HL-60 (cell line): ENCODE measurements around the gene ASCC3.

Source experiments
- DNase-seq, 2 experiments: peaks; one replicate each; pipeline ENCODE4 v3.0.0-alpha.2; 2010 to 2020; ENCODE audit warnings: low read depth in 1 of 2, low spot score in 1 of 2
- H3K27ac ChIP-seq: fragments of 250-450 bp; sonication (Bioruptor Pico); replicated peaks from 2 replicates; pipeline ENCODE4 v1.5.1; 2020; ENCODE audit warnings: mild to moderate bottlenecking, moderate library complexity
- H3K27me3 ChIP-seq: fragments of 250-450 bp; sonication (Bioruptor Pico); 2 replicates; pipeline ENCODE4 v1.5.1; 2021; ENCODE audit warnings: mild to moderate bottlenecking, moderate library complexity; ENCODE audit not compliant: insufficient read depth, poor library complexity, severe bottlenecking
- H3K4me3 ChIP-seq: replicated peaks from 2 replicates; pipeline ENCODE4 v1.5.1; 2011; ENCODE audit warnings: mild to moderate bottlenecking, control low read depth, low read length; ENCODE audit not compliant: insufficient read depth
- GABPA ChIP-seq: IDR thresholded peaks from 2 replicates; pipeline ENCODE4 v1.6.1; 2012; ENCODE audit warnings: low read depth
- POLR2AphosphoS5 ChIP-seq: IDR thresholded peaks from 2 replicates; pipeline ENCODE4 v1.6.1; 2012; ENCODE audit warnings: low read depth
- SPI1 ChIP-seq: IDR thresholded peaks from 2 replicates; pipeline ENCODE4 v1.6.1; 2012; ENCODE audit warnings: low read depth, mild to moderate bottlenecking, borderline replicate concordance
- TF ChIP-seq, protein P1 (sequence below): IDR thresholded peaks from 2 replicates; pipeline ENCODE4 v1.6.1; 2012; ENCODE audit warnings: low read depth; ENCODE audit not compliant: insufficient replicate concordance
- TF ChIP-seq, protein P2 (sequence below): IDR thresholded peaks from one replicate; pipeline ENCODE4 v1.5.1; 2011; ENCODE audit warnings: low read length, control low read depth, inconsistent platforms; ENCODE audit not compliant: insufficient read depth

ASCC3 gene

GRCh38 chr6:100846276-100846675 lies 34.9 kb downstream of the ASCC3 start:
- DNase-seq, result no peak
- H3K4me3 ChIP-seq, result no peak overlapping the region
- TF ChIP-seq, protein P1, sequence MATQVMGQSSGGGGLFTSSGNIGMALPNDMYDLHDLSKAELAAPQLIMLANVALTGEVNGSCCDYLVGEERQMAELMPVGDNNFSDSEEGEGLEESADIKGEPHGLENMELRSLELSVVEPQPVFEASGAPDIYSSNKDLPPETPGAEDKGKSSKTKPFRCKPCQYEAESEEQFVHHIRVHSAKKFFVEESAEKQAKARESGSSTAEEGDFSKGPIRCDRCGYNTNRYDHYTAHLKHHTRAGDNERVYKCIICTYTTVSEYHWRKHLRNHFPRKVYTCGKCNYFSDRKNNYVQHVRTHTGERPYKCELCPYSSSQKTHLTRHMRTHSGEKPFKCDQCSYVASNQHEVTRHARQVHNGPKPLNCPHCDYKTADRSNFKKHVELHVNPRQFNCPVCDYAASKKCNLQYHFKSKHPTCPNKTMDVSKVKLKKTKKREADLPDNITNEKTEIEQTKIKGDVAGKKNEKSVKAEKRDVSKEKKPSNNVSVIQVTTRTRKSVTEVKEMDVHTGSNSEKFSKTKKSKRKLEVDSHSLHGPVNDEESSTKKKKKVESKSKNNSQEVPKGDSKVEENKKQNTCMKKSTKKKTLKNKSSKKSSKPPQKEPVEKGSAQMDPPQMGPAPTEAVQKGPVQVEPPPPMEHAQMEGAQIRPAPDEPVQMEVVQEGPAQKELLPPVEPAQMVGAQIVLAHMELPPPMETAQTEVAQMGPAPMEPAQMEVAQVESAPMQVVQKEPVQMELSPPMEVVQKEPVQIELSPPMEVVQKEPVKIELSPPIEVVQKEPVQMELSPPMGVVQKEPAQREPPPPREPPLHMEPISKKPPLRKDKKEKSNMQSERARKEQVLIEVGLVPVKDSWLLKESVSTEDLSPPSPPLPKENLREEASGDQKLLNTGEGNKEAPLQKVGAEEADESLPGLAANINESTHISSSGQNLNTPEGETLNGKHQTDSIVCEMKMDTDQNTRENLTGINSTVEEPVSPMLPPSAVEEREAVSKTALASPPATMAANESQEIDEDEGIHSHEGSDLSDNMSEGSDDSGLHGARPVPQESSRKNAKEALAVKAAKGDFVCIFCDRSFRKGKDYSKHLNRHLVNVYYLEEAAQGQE, result no peak
- TF ChIP-seq GABPA, result no peak
- TF ChIP-seq POLR2AphosphoS5, result no peak
- TF ChIP-seq, protein P2, sequence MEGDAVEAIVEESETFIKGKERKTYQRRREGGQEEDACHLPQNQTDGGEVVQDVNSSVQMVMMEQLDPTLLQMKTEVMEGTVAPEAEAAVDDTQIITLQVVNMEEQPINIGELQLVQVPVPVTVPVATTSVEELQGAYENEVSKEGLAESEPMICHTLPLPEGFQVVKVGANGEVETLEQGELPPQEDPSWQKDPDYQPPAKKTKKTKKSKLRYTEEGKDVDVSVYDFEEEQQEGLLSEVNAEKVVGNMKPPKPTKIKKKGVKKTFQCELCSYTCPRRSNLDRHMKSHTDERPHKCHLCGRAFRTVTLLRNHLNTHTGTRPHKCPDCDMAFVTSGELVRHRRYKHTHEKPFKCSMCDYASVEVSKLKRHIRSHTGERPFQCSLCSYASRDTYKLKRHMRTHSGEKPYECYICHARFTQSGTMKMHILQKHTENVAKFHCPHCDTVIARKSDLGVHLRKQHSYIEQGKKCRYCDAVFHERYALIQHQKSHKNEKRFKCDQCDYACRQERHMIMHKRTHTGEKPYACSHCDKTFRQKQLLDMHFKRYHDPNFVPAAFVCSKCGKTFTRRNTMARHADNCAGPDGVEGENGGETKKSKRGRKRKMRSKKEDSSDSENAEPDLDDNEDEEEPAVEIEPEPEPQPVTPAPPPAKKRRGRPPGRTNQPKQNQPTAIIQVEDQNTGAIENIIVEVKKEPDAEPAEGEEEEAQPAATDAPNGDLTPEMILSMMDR, result no peak
- TF ChIP-seq SPI1, result no peak
- H3K27ac ChIP-seq, result no peak overlapping the region
- no peaks in the 10 kb centered on the region for H3K27me3 ChIP-seq

GRCh38 chr6:100845676-100846075 lies 35.5 kb downstream of the ASCC3 start:
- Histone ChIP-seq H3K27me3 (no peaks in the 10 kb centered on the region), H3K27ac (no peak overlapping the region), H3K4me3 (no peak overlapping the region)
- TF ChIP-seq, protein P2, result no peak
- no peak for TF ChIP-seq GABPA
- no peak for TF ChIP-seq SPI1
- no peak for TF ChIP-seq POLR2AphosphoS5
- TF ChIP-seq, protein P1, result no peak
- DNase-seq, result no peak

GRCh38 chr6:100839419-100839818 lies 41.7 kb downstream of the ASCC3 start:
- Histone ChIP-seq H3K27me3 (no peaks in the 10 kb centered on the region), H3K27ac (no peak overlapping the region), H3K4me3 (no peak overlapping the region)
- TF ChIP-seq POLR2AphosphoS5 (no peak), GABPA (no peak), SPI1 (no peak)
- TF ChIP-seq, protein P1, result no peak
- TF ChIP-seq, protein P2, result no peak
- DNase-seq, result no peak
